Astrocyte (in vitro differentiated cells and primary cell): Measurements from ENCODE around the gene SHC4. TPM values are rescaled to one million over a fixed set of nuclear protein-coding genes. Genes with fewer than 3 reads are reported as not detected.
A peak's percentile ranks its signal among the peaks of the same experiment; 100 is the strongest.

Experiments
- DNase-seq: peaks from one replicate; pipeline ENCODE4 v3.0.0-alpha.2; 2010; ENCODE audit warnings: low read depth
- FAIRE-seq: peaks from 2 replicates; lab custom pipeline; 2011; peaks lifted over from hg19 to GRCh38; lab: Jason Lieb, UNC
- H2AFZ ChIP-seq: 2 replicates; pipeline ENCODE4 v1.6.0; 2012; ENCODE audit warnings: low read depth, low read length, inconsistent platforms
- H3K27ac ChIP-seq: 2 replicates; pipeline ENCODE4 v1.5.1; 2011; ENCODE audit warnings: low read depth, low read length, inconsistent platforms
- H3K27me3 ChIP-seq: 2 replicates; pipeline ENCODE4 v1.6.0; 2011; ENCODE audit warnings: low read length, inconsistent platforms; ENCODE audit not compliant: insufficient read depth
- H3K36me3 ChIP-seq: 2 replicates; pipeline ENCODE4 v1.5.1; 2011; ENCODE audit warnings: low read length, inconsistent platforms; ENCODE audit not compliant: insufficient read depth
- H3K4me1 ChIP-seq: 2 replicates; pipeline ENCODE4 v1.5.1; 2011; ENCODE audit warnings: low read length, inconsistent platforms; ENCODE audit not compliant: insufficient read depth
- H3K4me2 ChIP-seq: 2 replicates; pipeline ENCODE4 v1.6.0; 2012; ENCODE audit warnings: low read length, inconsistent platforms
- H3K4me3 ChIP-seq: 2 replicates; pipeline ENCODE4 v1.5.1; 2011; ENCODE audit warnings: low read depth, mild to moderate bottlenecking, low read length, inconsistent platforms; ENCODE audit not compliant: insufficient read depth
- H3K79me2 ChIP-seq: 2 replicates; pipeline ENCODE4 v1.6.0; 2012; ENCODE audit warnings: mild to moderate bottlenecking, low read length, inconsistent platforms; ENCODE audit not compliant: insufficient read depth
- H3K9ac ChIP-seq: 2 replicates; pipeline ENCODE4 v1.6.0; 2012; ENCODE audit warnings: mild to moderate bottlenecking, low read length, inconsistent platforms
- H3K9me3 ChIP-seq: 2 replicates; pipeline ENCODE4 v1.5.1; 2012; ENCODE audit warnings: low read depth, mild to moderate bottlenecking, low read length, inconsistent platforms; ENCODE audit not compliant: insufficient read depth
- H4K20me1 ChIP-seq: 2 replicates; pipeline ENCODE4 v1.6.0; 2012; ENCODE audit warnings: low read length, inconsistent platforms; ENCODE audit not compliant: insufficient read depth
- H3K27ac Mint-ChIP-seq: one replicate; pipeline ENCODE4 v1.8.0; 2021; ENCODE audit warnings: mild to moderate bottlenecking, mixed read lengths; ENCODE audit not compliant: unreplicated experiment
- H3K27me3 Mint-ChIP-seq: one replicate; pipeline ENCODE4 v1.8.0; 2021; ENCODE audit warnings: low read depth, mixed read lengths; ENCODE audit not compliant: unreplicated experiment
- H3K36me3 Mint-ChIP-seq: one replicate; pipeline ENCODE4 v1.8.0; 2021; ENCODE audit warnings: low read depth, mixed read lengths; ENCODE audit not compliant: unreplicated experiment
- H3K4me1 Mint-ChIP-seq: one replicate; pipeline ENCODE4 v1.8.0; 2021; ENCODE audit warnings: low read depth, mixed read lengths; ENCODE audit not compliant: unreplicated experiment
- H3K4me3 Mint-ChIP-seq: one replicate; pipeline ENCODE4 v1.8.0; 2021; ENCODE audit warnings: mild to moderate bottlenecking, moderate library complexity, mixed read lengths; ENCODE audit not compliant: unreplicated experiment
- H3K9me3 Mint-ChIP-seq: one replicate; pipeline ENCODE4 v1.8.0; 2021; ENCODE audit warnings: mild to moderate bottlenecking, mixed read lengths; ENCODE audit not compliant: unreplicated experiment
- EZH2 ChIP-seq: IDR thresholded peaks from 2 replicates; pipeline ENCODE4 v1.6.1; 2012; ENCODE audit warnings: mild to moderate bottlenecking, low read length, inconsistent platforms; ENCODE audit not compliant: insufficient read depth
- total RNA-seq: library from RNA; stranded (reverse); gene quantifications from 2 replicates; pipeline ENCODE4 v1.2.1, GENCODE V29; 2021
- TF ChIP-seq, protein P1 (sequence below): IDR thresholded peaks from 2 replicates; pipeline ENCODE4 v1.5.1; 2011; ENCODE audit warnings: low read depth, mild to moderate bottlenecking, inconsistent platforms, low read length, moderate library complexity; ENCODE audit not compliant: insufficient read depth

The SHC4 gene
- total RNA-seq, 1 donor from 2014 or later, result 2.7 TPM

DNA sequence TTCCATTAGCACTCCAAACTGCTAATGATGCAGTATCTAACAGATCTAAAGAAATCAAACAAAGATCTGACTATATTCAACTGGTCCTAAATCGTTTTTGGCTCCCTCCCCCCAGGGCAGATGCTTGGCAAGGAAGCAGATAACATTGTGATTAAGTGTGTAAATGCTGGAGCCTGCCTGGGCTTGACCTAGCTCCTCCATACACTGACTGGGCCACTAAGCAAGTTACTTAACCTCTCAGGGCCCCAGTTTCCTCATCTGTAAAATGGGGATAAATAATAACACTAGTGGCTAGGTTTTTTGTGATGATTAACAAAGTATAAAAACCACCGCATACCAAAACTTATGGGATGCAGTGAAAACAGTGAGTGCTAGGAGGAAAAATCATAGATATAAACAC is 76.6 kb downstream of the SHC4 start:
- H3K27ac Mint-ChIP-seq, result no peak overlapping the region

DNA sequence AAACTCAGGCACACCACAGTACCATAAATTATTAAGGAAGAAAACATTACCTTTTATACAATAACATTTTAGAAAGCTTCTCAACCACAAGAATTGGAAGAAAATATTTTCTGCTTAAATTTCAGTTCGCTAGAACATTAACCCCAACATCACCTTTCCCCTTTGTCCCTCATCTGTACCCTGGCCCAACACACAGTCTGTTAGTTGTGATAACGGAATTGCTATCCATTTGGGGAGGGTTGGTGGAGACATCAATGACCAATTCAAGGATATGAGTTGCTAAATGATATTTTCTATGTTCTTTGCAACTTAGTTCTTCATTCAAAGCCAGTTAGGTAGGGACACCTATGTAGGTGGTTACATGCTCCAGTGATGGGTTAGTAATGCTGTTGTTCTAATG is 80.0 kb downstream of the SHC4 start:
- H4K20me1 ChIP-seq, result peaks cover 22% of the 10 kb centered on the region
- Mint-ChIP-seq H3K4me1 (peaks cover 15% of the 10 kb centered on the region), H3K27me3 (no peaks in the 10 kb centered on the region), H3K4me3 (no peak overlapping the region), H3K36me3 (peaks cover under 1% of the 10 kb centered on the region), H3K9me3 (no peaks in the 10 kb centered on the region), H3K27ac (no peak overlapping the region)
- no peaks in the 10 kb centered on the region for H3K9me3 ChIP-seq
- H3K36me3 ChIP-seq, result no peaks in the 10 kb centered on the region
- no peak overlapping the region for H2AFZ ChIP-seq
- no peak overlapping the region for H3K9ac ChIP-seq
- DNase-seq, result no peak
- no peak overlapping the region for H3K4me3 ChIP-seq
- no peak overlapping the region for H3K27ac ChIP-seq
- no peaks in the 10 kb centered on the region for H3K27me3 ChIP-seq
- H3K79me2 ChIP-seq, result peaks cover 16% of the 10 kb centered on the region
- no peak overlapping the region for H3K4me2 ChIP-seq
- H3K4me1 ChIP-seq, result peaks cover 11% of the 10 kb centered on the region
- no peak for TF ChIP-seq EZH2
- TF ChIP-seq, protein P1, sequence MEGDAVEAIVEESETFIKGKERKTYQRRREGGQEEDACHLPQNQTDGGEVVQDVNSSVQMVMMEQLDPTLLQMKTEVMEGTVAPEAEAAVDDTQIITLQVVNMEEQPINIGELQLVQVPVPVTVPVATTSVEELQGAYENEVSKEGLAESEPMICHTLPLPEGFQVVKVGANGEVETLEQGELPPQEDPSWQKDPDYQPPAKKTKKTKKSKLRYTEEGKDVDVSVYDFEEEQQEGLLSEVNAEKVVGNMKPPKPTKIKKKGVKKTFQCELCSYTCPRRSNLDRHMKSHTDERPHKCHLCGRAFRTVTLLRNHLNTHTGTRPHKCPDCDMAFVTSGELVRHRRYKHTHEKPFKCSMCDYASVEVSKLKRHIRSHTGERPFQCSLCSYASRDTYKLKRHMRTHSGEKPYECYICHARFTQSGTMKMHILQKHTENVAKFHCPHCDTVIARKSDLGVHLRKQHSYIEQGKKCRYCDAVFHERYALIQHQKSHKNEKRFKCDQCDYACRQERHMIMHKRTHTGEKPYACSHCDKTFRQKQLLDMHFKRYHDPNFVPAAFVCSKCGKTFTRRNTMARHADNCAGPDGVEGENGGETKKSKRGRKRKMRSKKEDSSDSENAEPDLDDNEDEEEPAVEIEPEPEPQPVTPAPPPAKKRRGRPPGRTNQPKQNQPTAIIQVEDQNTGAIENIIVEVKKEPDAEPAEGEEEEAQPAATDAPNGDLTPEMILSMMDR, result no peak
- no peak for FAIRE-seq

More for the DNA sequence above, 76.6 kb downstream of the SHC4 start:
- Mint-ChIP-seq H3K36me3 (no peaks in the 10 kb centered on the region), H3K4me3 (no peak overlapping the region), H3K27me3 (no peaks in the 10 kb centered on the region), H3K9me3 (peaks cover 1% of the 10 kb centered on the region), H3K4me1 (peaks cover 22% of the 10 kb centered on the region)
- TF ChIP-seq EZH2, result no peak
- TF ChIP-seq, protein P1, result no peak
- DNase-seq, result no peak
- Histone ChIP-seq H3K27me3 (no peaks in the 10 kb centered on the region), H3K27ac (no peak overlapping the region), H3K4me1 (peaks cover 6% of the 10 kb centered on the region), H3K9me3 (no peaks in the 10 kb centered on the region), H2AFZ (no peak overlapping the region), H3K4me3 (no peak overlapping the region), H3K4me2 (no peak overlapping the region), H3K36me3 (no peaks in the 10 kb centered on the region), H3K79me2 (no peaks in the 10 kb centered on the region), H4K20me1 (no peaks in the 10 kb centered on the region), H3K9ac (no peak overlapping the region)
- FAIRE-seq, result no peak

DNA sequence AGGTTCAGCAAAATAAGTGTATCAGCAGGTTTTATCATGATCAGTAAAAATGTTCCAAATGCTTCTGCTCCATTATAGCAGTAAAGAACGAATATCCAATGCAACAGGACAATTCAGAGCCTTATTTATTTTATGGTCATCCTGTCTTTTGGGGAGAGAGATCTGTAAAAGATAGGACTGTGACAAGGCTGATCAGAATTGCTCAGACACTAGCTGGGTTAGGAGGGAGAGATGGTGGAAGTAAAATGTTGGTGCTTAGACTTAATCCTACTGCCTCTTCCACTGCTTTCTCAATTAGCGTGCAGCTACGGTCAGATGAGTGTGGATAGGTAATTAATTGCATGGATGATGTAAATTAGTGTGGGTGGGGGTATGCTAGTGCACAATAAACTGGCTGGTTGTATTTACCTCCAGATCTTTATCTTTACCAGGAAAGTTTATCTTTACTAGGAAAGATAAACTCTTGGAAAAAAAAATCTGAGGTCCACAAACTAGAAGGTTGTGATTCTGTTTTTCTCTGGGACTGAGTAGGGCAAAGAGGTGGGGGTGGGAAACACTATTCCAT is 83.6 kb downstream of the SHC4 start:
- no peaks in the 10 kb centered on the region for H3K36me3 ChIP-seq
- peak overlapping the region; percentile 81 for H3K4me2 ChIP-seq
- DNase-seq, result no peak
- Mint-ChIP-seq H3K27me3 (no peaks in the 10 kb centered on the region), H3K9me3 (no peaks in the 10 kb centered on the region), H3K27ac (peak overlapping the region; percentile 54), H3K4me1 (peaks cover 12% of the 10 kb centered on the region), H3K36me3 (peaks cover 1% of the 10 kb centered on the region), H3K4me3 (peak overlapping the region; percentile 99)
- H3K4me1 ChIP-seq, result peaks cover 11% of the 10 kb centered on the region
- TF ChIP-seq, protein P1, result no peak
- TF ChIP-seq EZH2, result no peak
- H2AFZ ChIP-seq, result no peak overlapping the region
- H4K20me1 ChIP-seq, result peaks cover 24% of the 10 kb centered on the region
- no peak for FAIRE-seq
- H3K4me3 ChIP-seq, result peak overlapping the region; percentile 85
- no peaks in the 10 kb centered on the region for H3K27me3 ChIP-seq
- no peaks in the 10 kb centered on the region for H3K9me3 ChIP-seq
- peaks cover 24% of the 10 kb centered on the region for H3K79me2 ChIP-seq
- peak overlapping the region; percentile 19 for H3K9ac ChIP-seq
- no peak overlapping the region for H3K27ac ChIP-seq
